Activated naive CD4-positive, alpha-beta T cell treated with anti-CD3 and anti-CD28 coated beads for 36 hours (primary cell): ENCODE measurements around the gene NUDCD2. TPM values are rescaled to one million over a fixed set of nuclear protein-coding genes. Genes with fewer than 3 reads are reported as not detected.
"Not testable (repeated sequence)": the region's sequence is repeated elsewhere in the genome, so short reads cannot be mapped to it uniquely, and the experiment has no call there.

Experiments used
- CTCF ChIA-PET: fragments of 350-600 bp; sonication (Branson Sonifier 250); formaldehyde crosslinking; loops from one replicate; lab custom pipeline; 2021; ENCODE audit warnings: antibody characterized with exemption; lab: Charles Lee
- DNase-seq: peaks from one replicate; pipeline ENCODE4 v3.0.0-alpha.2; 2020
- H3K27ac Mint-ChIP-seq: one replicate; pipeline ENCODE4 v1.8.0; 2021; ENCODE audit warnings: mild to moderate bottlenecking, mixed read lengths
- H3K27me3 Mint-ChIP-seq: one replicate; pipeline ENCODE4 v1.8.0; 2021; ENCODE audit warnings: low read depth, mixed read lengths
- H3K36me3 Mint-ChIP-seq: one replicate; pipeline ENCODE4 v1.8.0; 2021; ENCODE audit warnings: low read depth, mixed read lengths
- H3K4me1 Mint-ChIP-seq: one replicate; pipeline ENCODE4 v1.8.0; 2021; ENCODE audit warnings: low read depth, mixed read lengths
- H3K4me3 Mint-ChIP-seq: one replicate; pipeline ENCODE4 v1.8.0; 2021; ENCODE audit warnings: mild to moderate bottlenecking, moderate library complexity, mixed read lengths
- H3K9me3 Mint-ChIP-seq: one replicate; pipeline ENCODE4 v1.8.0; 2021; ENCODE audit warnings: mixed read lengths
- intact Hi-C: fragments of 100-400 bp; cut with micrococcal nuclease; formaldehyde crosslinking; loops from one replicate; pipeline ENCODE4 v1.15.1; 2023
- total RNA-seq, 2 experiments: library from RNA; stranded (reverse); gene quantifications; one replicate each; pipeline ENCODE4 v1.2.3, GENCODE V29; 2021

NUDCD2 gene
- total RNA-seq, 2 experiments from 2014 or later = 51.5 to 55.5 TPM

DNA sequence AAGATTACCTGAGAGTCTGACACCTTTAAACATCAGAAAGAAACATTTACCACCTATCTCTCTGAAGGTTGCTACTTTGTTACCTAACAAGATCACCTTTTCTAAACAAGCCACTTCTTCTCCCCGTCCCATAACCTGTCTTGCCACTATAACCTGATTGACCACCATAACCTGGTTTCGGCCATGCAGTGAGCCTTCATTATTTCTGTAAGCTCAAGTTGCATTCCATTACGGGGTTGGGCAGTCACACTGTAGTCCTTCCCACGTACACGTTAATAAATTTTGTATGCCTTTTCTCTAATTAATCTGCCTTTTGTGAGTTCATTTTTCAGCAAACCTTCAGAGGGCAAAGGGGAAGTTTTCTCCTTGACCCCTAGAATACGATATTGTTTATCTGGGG is 50.5 kb downstream of the NUDCD2 start:
- CTCF ChIA-PET = interaction anchor here (0.8 to 1.8 kb wide), 12 partner anchors 11 to 103 kb away, joined by 3 to 16 read pairs (median 5); partner anchors contain the start of gene CCNG1
- peaks cover 8% of the 10 kb centered on the region for H3K27me3 Mint-ChIP-seq
- H3K4me1 Mint-ChIP-seq = no peaks in the 10 kb centered on the region
- no peaks in the 10 kb centered on the region for H3K36me3 Mint-ChIP-seq
- H3K9me3 Mint-ChIP-seq = no peaks in the 10 kb centered on the region
- intact Hi-C loops = loop anchor here (2.0 to 5.0 kb wide), 4 partner anchors 63 to 1865 kb away; no protein-coding TSS in a partner anchor
- H3K4me3 Mint-ChIP-seq = no peak overlapping the region
- no peak overlapping the region for H3K27ac Mint-ChIP-seq
- no peak for DNase-seq

DNA sequence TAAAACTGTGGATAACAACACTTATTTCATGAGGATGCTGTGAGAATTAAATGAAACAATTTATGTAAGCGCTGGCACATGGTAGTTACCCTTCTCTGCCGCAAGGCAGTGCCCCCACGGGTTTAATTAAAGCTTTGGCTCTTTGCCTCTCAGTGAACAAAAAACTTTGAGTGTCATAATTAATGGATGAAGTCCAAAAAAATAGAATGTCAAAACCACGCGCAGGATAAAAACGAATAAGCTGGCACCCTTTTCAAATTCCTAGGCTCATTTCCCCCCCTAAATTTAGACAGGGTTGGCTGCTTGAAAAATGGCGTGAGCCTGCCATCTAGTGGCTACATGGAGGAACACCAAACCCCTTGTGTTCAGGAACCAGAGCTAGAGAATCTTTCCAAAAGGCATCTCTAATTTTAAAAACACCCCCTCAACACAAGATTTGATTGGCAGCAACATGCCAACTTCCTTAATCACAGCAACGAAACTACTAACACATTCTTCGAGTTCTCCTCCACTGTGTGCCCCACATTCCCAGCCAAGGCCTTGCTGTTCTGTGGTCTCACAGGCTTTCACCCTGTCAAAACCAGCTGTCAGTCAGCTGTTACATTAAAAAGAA is 51.5 kb downstream of the NUDCD2 start:
- no peaks in the 10 kb centered on the region for H3K4me1 Mint-ChIP-seq
- DNase-seq = peak; percentile 65
- intact Hi-C loops = loop anchor here (2.0 to 5.0 kb wide), 4 partner anchors 62 to 1864 kb away; no protein-coding TSS in a partner anchor

DNA sequence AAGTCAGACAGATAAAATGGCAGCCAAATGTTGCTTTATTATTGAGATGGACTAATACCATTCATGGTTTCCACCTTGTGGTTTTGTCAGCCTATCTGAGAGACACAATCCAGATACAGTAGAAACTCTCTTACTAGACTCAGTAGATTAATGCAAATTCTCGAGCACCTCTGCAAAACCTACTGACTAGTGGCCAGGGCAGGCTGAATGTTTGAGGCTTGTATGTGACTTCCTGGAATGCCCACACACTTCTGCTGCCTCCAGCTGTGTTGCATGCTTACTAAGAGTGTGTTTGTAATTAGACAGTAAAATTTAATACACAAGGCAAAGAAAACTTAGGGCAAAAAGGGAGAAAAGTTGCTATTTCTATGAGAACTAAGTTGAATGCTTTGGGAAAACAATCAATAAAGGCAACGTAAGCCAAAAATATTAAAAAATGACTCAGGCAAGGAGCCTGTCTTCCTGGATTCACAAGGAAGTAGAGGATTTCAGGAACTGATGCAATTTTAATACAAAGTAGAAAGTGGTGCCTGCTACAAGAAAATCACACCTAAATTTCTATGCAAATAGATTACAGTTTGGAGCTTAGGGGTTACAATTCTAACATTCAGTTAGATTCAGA is 52.8 kb downstream of the NUDCD2 start:
- H3K4me1 Mint-ChIP-seq = no peaks in the 10 kb centered on the region
- H3K27me3 Mint-ChIP-seq = peaks cover 2% of the 10 kb centered on the region
- no peaks in the 10 kb centered on the region for H3K36me3 Mint-ChIP-seq
- no peak overlapping the region for H3K4me3 Mint-ChIP-seq
- intact Hi-C loops = loop anchor here (5.0 kb wide), 1 partner anchor 1555 kb away; no protein-coding TSS in a partner anchor
- CTCF ChIA-PET = interaction anchor here (1.5 kb wide), 1 partner anchor 15 kb away, joined by 4 read pairs; no protein-coding TSS in a partner anchor
- H3K9me3 Mint-ChIP-seq = no peaks in the 10 kb centered on the region
- DNase-seq = no peak
- no peak overlapping the region for H3K27ac Mint-ChIP-seq

More for the DNA sequence above, 51.5 kb downstream of the NUDCD2 start:
- CTCF ChIA-PET = interaction anchor here (0.7 to 1.8 kb wide), 26 partner anchors 8 to 911 kb away, joined by 3 to 16 read pairs (median 4); partner anchors contain the start of gene CCNG1
- H3K4me3 Mint-ChIP-seq = no peak overlapping the region
- no peaks in the 10 kb centered on the region for H3K9me3 Mint-ChIP-seq
- H3K27me3 Mint-ChIP-seq = peaks cover 2% of the 10 kb centered on the region
- H3K27ac Mint-ChIP-seq = no peak overlapping the region
- no peaks in the 10 kb centered on the region for H3K36me3 Mint-ChIP-seq

DNA sequence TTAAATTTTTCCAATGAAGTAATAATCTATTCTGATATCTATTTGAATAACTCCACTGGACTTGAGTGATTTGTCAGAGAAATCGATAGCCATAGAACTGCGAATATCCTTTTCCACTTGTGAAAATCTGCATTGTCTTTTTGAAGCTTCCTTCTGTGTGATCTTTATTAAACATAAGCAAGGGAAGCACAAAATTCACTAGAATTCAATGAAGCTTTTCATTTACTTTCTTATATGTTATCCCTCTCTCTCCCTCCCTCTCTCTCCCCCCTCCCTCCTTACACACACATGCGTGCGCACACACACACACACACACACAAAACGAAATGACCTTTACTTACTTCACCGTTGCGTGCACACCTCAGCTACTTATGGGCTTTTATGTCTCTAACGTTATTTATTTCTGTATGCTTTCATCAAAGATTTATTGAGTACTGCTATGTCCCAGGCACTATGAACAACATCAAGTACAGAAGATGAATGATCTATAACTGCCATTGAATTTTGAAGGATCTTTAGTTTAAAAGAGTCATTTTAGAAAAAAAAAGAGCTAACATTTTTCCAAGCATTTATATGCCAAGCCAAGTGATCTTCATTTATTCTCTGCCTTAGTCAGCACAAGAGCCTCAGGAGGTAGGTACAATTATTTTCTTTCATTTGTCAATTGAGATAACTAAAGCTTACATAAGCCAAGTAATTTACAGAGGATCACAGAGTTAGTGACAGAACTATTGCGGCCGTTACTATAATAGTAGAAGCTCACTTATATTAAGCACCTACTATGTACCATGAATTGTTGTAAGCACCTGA is 55.3 kb downstream of the NUDCD2 start:
- Mint-ChIP-seq H3K27me3 (peaks cover 2% of the 10 kb centered on the region), H3K36me3 (no peaks in the 10 kb centered on the region), H3K9me3 (no peaks in the 10 kb centered on the region), H3K4me3 (no peak overlapping the region), H3K4me1 (no peaks in the 10 kb centered on the region), H3K27ac (no peak overlapping the region)
- intact Hi-C loops = loop anchor here (5.0 kb wide), 1 partner anchor 1552 kb away; no protein-coding TSS in a partner anchor
- CTCF ChIA-PET = interaction anchor here (0.5 to 0.7 kb wide), 2 partner anchors 31 to 619 kb away, joined by 3 to 7 read pairs; no protein-coding TSS in a partner anchor
- no peak for DNase-seq

DNA sequence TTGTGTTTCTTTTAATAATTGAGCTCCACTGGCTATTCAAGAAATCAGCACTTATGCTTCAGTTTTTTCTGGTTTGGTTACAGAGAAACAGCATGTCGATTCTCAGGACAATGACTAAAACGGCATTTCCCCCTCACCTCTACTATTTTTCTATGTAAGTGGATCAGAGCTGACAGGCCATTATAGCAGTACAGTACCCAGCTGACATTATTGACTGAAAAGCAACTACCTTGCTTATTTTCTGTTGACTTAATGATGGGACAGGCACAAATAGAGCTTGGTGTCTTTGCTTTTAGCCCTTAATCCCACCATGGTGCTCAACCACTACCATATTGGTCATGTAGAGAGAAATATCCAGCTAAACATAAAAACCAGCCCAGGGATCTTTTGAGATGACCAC is 57.9 kb downstream of the NUDCD2 start:
- H3K4me1 Mint-ChIP-seq = no peaks in the 10 kb centered on the region
- H3K36me3 Mint-ChIP-seq = no peaks in the 10 kb centered on the region
- no peak for DNase-seq
- H3K27ac Mint-ChIP-seq = no peak overlapping the region
- CTCF ChIA-PET = no interaction called here
- peaks cover 2% of the 10 kb centered on the region for H3K27me3 Mint-ChIP-seq
- no peak overlapping the region for H3K4me3 Mint-ChIP-seq
- intact Hi-C loops = no loop called here
- H3K9me3 Mint-ChIP-seq = no peaks in the 10 kb centered on the region

DNA sequence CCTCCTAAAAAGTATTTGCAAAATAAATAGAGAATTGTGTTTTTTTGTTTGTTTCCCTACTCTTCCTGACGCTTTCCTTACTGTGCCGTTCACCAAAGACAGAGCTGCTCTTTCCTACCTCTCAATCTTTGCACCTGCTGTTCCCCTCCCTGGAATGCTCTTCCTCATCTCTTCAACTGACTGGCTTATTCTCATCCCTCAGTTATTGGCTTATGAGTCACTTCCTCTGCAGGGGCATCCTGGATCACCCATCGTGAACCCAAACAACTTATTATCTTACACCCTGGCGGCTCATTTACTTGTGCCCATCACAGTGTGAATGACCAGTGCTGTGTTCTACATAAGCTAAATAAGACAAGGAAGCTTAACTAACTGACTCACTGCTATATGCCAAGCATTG is 58.6 kb downstream of the NUDCD2 start:
- Mint-ChIP-seq H3K4me3 (no peak overlapping the region), H3K4me1 (no peaks in the 10 kb centered on the region), H3K9me3 (no peaks in the 10 kb centered on the region), H3K27me3 (peaks cover 2% of the 10 kb centered on the region), H3K36me3 (no peaks in the 10 kb centered on the region), H3K27ac (no peak overlapping the region)
- DNase-seq = no peak
- CTCF ChIA-PET = no interaction called here
- intact Hi-C loops = no loop called here

DNA sequence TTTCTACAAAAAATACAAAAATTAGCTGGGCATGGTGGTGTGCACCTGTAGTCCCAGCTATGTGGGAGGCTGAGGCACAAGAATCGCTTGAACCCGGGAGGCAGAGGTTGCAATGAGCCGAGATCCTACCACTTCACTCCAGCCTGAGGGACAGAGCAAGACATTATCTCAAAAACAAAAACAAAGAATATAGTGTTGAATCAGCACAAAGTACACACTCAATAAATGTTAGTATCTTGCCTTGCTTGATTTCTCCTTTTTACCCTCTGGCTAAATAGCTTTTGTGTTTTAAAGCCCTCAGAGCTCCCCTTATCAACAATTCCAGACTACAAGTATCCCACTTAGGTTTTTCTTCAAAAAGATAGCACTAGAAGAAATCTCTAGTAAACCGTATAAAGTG is 60.0 kb downstream of the NUDCD2 start:
- Mint-ChIP-seq H3K4me3 (no peak overlapping the region), H3K9me3 (no peaks in the 10 kb centered on the region), H3K27ac (no peak overlapping the region), H3K36me3 (no peaks in the 10 kb centered on the region), H3K4me1 (no peaks in the 10 kb centered on the region), H3K27me3 (peaks cover 4% of the 10 kb centered on the region)
- intact Hi-C loops = no loop called here
- DNase-seq = no peak
- CTCF ChIA-PET = interaction anchor here (0.7 to 1.1 kb wide), 2 partner anchors 8 to 14 kb away, joined by 3 to 5 read pairs; no protein-coding TSS in a partner anchor

DNA sequence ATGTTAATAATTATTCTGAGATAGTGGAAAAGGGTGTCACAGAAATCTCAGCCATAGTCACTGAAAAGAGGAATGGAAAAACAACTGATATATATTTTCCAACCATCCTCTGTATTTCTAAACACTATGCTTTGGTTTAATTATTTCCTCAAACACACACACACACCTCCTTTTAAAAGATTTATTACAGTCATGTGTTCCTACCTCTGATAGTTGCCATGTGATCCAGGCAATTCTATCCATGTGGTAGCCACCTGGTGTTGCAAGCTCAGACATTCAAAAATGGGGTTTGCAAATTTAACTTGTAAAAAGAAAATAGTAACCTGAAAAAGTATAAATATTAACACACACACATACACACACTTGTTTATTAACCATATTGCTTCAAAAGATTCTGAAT is 62.5 kb downstream of the NUDCD2 start:
- DNase-seq = no peak
- intact Hi-C loops = no loop called here
- H3K4me3 Mint-ChIP-seq = no peak overlapping the region
- no peak overlapping the region for H3K27ac Mint-ChIP-seq
- no peaks in the 10 kb centered on the region for H3K36me3 Mint-ChIP-seq
- no peaks in the 10 kb centered on the region for H3K4me1 Mint-ChIP-seq
- CTCF ChIA-PET = interaction anchor here (0.6 to 1.9 kb wide), 2 partner anchors 11 to 335 kb away, joined by 5 to 10 read pairs; no protein-coding TSS in a partner anchor
- peaks cover 12% of the 10 kb centered on the region for H3K27me3 Mint-ChIP-seq
- H3K9me3 Mint-ChIP-seq = peaks cover 3% of the 10 kb centered on the region

DNA sequence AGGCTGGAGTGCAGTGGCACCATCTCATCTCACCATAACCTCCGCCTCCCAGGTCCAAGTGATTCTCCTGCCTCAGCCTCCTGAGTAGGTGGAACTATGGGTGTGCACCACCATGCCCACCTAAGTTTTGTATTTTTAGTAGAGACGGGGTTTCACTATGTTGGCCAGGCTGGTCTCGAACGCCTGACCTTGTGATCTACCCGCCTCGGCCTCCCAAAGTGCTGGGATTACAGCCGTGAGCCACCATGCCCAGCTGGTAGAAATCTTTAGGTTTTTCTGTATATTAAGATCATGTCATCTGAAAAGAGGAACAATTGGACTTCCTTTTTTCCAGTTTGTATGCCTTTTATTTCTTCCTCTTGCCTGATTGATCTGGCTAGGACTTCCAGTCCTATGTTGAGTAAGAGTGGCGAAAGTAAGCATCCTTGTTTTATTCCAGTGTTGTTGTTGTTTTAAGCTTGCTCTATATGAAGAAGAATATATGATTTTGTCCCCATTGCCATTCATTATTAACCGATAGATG is 63.0 kb downstream of the NUDCD2 start:
- H3K9me3 Mint-ChIP-seq, H3K4me1 Mint-ChIP-seq, H3K4me3 Mint-ChIP-seq, intact Hi-C loops, H3K36me3 Mint-ChIP-seq, H3K27ac Mint-ChIP-seq, DNase-seq: not testable (repeated sequence)
- CTCF ChIA-PET = interaction anchor here (0.6 to 1.5 kb wide), 2 partner anchors 12 to 335 kb away, joined by 5 read pairs; no protein-coding TSS in a partner anchor
- H3K27me3 Mint-ChIP-seq = peaks cover 12% of the 10 kb centered on the region

Other genes with a start within 250 kb of the NUDCD2 start
- 100 to 1,000 TPM; 213 to 227 TPM for gene CCNG1, start 22.5 kb downstream of the NUDCD2 start, total RNA-seq
- 10 to 100 TPM; 91.8 to 99.8 TPM for gene HMMR, start 530 bp upstream of the NUDCD2 start, total RNA-seq
- 10 to 100 TPM; 87.6 to 88.7 TPM for gene MAT2B, start 45.5 kb upstream of the NUDCD2 start, total RNA-seq